ENCODE measurements around the gene UBD. TPM values are rescaled to one million over a fixed set of nuclear protein-coding genes. Genes with fewer than 3 reads are reported as not detected.

The UBD gene
- total RNA-seq, 4 donors from 2014 or later: 0.33 to 0.87 TPM; not detected in 2

DNA sequence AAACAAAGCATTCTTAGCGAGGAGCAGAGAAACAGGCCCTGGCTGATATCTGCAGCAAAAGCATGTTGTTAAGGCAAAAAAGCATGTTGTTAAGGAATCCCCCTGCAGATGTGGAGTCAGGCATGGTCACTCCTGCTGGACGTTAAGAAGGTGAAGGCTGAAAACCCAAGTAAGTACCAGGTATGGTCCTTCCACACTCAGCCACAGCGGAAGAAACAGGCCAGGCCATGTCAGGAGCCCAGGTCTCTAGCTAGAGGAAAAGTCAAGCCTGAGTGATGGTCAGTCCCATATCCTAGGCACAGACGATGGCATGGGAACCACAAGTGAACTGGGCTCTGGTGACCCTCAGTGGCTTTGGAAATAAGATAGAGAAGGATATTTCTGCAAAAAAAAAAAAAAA lies 39.3 kb downstream of the UBD start:
- Histone ChIP-seq H3K27me3 (no peaks in the 10 kb centered on the region), H3K36me3 (no peaks in the 10 kb centered on the region), H3K9me3 (no peaks in the 10 kb centered on the region), H3K4me1 (no peaks in the 10 kb centered on the region), H3K4me3 (no peak overlapping the region), H3K27ac (no peak overlapping the region)
- in situ Hi-C loops (cut with MboI; ENCODE audit: low sequenced_read_pairs in 4 of 4) (no loop called here), intact Hi-C loops (cut with DNase I; ENCODE audit: low total_unique reads) (no loop called here)
- DNase-seq (no peak), ATAC-seq (no peak)
- TF ChIP-seq POLR2A (IDR thresholded peaks at IDR 0.05) (no peak), CTCF (IDR thresholded peaks at IDR 0.05 in 4 of 5, conservative IDR thresholded peaks at IDR 0.05 in 1 of 5) (no peak)

- intact Hi-C loops (cut with DNase I; ENCODE audit: low total_unique reads): no loop called here
- TF ChIP-seq CTCF (IDR thresholded peaks at IDR 0.05 in 4 of 5, conservative IDR thresholded peaks at IDR 0.05 in 1 of 5): no peak
- no peak for TF ChIP-seq POLR2A (IDR thresholded peaks at IDR 0.05)
- ATAC-seq: no peak
Observed at GRCh38 chr6:29519291-29520010, 40.1 kb downstream of the UBD start.

GRCh38 chr6:29517728-29518440 lies 41.6 kb downstream of the UBD start:
- H3K9me3 ChIP-seq: no peaks in the 10 kb centered on the region
- DNase-seq (no peak), ATAC-seq (no peak)
- H3K4me3 ChIP-seq: no peak overlapping the region
- no peak overlapping the region for H3K27ac ChIP-seq
- no peaks in the 10 kb centered on the region for H3K4me1 ChIP-seq
- in situ Hi-C loops (cut with MboI; ENCODE audit: low sequenced_read_pairs in 4 of 4): no loop called here
- intact Hi-C loops (cut with DNase I; ENCODE audit: low total_unique reads): no loop called here
- no peaks in the 10 kb centered on the region for H3K36me3 ChIP-seq
- no peaks in the 10 kb centered on the region for H3K27me3 ChIP-seq
- no peak for TF ChIP-seq POLR2A (IDR thresholded peaks at IDR 0.05)
- TF ChIP-seq CTCF (IDR thresholded peaks at IDR 0.05 in 4 of 5, conservative IDR thresholded peaks at IDR 0.05 in 1 of 5): no peak

More at GRCh38 chr6:29519291-29520010, 40.1 kb downstream of the UBD start:
- Histone ChIP-seq H3K27me3 (no peaks in the 10 kb centered on the region), H3K27ac (no peak overlapping the region), H3K4me1 (no peaks in the 10 kb centered on the region), H3K36me3 (no peaks in the 10 kb centered on the region), H3K9me3 (no peaks in the 10 kb centered on the region), H3K4me3 (no peak overlapping the region)
- in situ Hi-C loops (cut with MboI; ENCODE audit: low sequenced_read_pairs in 4 of 4): no loop called here
- DNase-seq: no peak

- H3K36me3 ChIP-seq: no peaks in the 10 kb centered on the region
- H3K9me3 ChIP-seq: no peaks in the 10 kb centered on the region
- in situ Hi-C loops (cut with MboI; ENCODE audit: low sequenced_read_pairs in 4 of 4): no loop called here
- no peak overlapping the region for H3K27ac ChIP-seq
- intact Hi-C loops (cut with DNase I; ENCODE audit: low total_unique reads): no loop called here
- DNase-seq (no peak), ATAC-seq (no peak)
- no peak overlapping the region for H3K4me3 ChIP-seq
- H3K27me3 ChIP-seq: no peaks in the 10 kb centered on the region
- no peaks in the 10 kb centered on the region for H3K4me1 ChIP-seq
- TF ChIP-seq POLR2A (IDR thresholded peaks at IDR 0.05): no peak
- TF ChIP-seq CTCF (IDR thresholded peaks at IDR 0.05 in 4 of 5, conservative IDR thresholded peaks at IDR 0.05 in 1 of 5): no peak
Observed at GRCh38 chr6:29517245-29517644, 42.3 kb downstream of the UBD start.
